ENCODE data around the gene YTHDF2. TPM values are rescaled to one million over a fixed set of nuclear protein-coding genes. Genes with fewer than 3 reads are reported as not detected.
"Not testable (repeated sequence)": the region's sequence is repeated elsewhere in the genome, so short reads cannot be mapped to it uniquely, and the experiment has no call there.

The YTHDF2 gene
- 100 to 1,000 TPM in 1 of 4 donors, 10 to 100 TPM in 3; 80.8 to 101 (median 95.9) TPM for polyA plus RNA-seq (ENCODE audit: insufficient read length in 4 of 4)

DNA sequence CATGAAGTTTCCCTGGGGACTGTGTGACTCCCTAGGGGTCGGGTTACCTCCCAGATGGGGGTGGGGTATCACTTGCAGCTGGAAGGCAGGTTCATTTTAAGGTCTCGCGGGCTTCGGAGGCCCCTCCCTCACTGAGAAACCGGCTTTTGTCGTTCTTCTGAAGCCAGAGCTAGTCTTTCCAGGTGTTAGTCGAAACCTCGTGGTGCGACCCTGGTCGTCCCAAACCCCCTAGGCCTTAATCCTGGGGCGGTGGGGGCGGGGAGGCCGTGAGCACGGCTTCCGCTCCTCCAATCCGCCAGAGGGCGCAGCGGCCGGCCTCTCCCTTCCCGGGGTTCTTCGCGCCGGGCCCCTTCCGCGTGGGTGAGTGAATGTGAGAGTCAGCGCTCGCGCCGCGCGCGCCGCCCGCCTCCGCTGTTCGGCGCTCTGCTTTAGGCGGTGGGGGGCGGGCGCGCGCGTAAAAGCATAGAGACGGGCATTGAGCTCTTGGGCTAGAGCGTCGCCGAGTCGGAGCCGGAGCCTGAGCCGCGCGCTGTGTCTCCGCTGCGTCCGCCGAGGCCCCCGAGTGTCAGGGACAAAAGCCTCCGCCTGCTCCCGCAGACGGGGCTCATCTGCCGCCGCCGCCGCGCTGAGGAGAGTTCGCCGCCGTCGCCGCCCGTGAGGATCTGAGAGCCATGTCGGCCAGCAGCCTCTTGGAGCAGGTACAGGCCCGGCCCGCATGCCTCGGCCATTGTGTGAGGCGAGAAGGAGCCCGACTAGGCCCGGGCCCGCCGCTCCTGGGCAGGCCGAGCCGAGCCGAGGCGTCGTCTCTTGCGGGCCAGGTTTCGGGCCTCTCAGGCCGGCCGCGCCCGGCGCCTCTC, at the start of gene YTHDF2:
YTHDF2 (plus strand) TSS at position 491 of the 857 bp plus-strand sequence; CDS start at position 672, 181 bp downstream.
- DNase-seq (ENCODE audit: low read depth in 4 of 4, low spot score in 3 of 4) = peak; percentile 92 to 97 (median 95)

DNA sequence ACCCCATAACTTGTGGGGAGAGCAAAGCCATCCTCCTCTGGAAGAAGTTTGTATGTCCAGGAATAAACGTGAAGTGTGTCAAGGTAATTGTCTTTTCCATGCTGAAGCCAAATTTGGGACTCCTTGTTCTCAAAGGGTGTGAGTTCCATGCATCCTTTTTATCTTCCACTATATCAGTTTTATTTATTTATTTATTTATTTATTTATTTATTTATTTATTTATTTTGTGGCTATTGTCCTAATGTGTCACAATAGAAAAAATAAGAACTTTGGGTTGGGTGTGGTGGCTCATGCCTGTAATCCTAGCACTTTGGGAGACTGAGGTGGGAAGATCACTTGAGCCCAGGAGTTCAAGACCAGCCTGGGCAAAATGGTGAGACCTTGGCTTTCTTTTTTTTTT, 45.1 kb upstream of the YTHDF2 start:
- DNase-seq (ENCODE audit: low read depth in 4 of 4, low spot score in 3 of 4) = not testable (repeated sequence)

DNA sequence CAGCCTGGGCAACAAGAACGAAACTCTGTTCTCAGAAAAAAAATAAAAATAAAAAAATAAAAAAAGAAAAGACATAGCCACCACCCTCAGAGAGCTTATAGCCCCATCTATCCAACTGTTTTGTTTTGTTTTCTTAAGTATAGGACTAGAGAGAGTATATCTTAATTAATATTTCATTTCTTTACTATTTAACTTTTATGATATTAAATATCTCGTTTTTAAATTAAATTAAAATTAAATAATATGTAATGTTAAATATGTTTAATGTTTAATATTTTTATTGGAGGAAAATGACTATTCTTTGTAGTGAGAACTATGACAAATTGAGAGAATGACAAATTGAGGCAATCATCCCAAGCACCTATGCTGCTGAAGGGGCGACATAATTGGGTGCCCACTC, 33.1 kb upstream of the YTHDF2 start:
- DNase-seq (ENCODE audit: low read depth in 4 of 4, low spot score in 3 of 4) = no peak

DNA sequence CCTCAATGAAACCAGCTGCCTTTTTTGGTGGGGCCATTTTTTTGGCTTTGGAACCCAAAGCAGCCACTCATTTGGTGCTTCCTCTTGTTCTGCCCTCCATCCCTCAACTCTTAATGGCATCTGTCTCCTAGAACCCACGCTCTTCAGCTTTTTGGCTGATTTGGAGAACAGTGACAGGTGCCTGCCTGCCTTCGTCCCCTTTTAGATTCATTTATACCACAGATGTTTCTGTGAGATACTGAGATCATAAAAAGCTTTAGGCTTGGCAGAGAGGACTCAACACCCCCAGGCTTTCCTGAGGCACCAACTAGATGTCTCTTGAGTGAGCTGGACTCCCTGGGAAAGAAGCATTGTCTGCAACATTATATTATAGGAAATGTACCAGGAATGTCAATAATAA, 20.4 kb upstream of the YTHDF2 start:
- DNase-seq (ENCODE audit: low read depth in 4 of 4, low spot score in 3 of 4) = no peak

DNA sequence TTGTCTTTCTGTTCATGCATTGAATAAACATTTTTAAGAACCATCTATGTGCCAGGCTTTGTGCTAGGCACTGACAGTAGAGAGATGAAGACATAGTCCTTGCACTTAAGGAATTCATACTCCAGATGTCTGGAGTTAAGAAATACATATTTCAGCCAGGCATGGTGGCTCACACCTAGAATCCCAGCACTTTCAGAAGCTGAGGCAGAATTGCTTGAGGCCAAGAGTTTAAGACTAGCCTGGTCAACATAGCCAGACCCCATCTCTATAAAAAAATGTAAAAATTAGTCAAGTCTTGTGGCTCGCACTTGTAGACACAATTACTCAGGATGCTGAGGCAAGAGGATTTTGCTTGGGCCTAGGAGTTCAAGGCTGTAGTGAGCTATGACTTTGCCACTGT, 18.6 kb upstream of the YTHDF2 start:
- no peak for DNase-seq (ENCODE audit: low read depth in 4 of 4, low spot score in 3 of 4)

DNA sequence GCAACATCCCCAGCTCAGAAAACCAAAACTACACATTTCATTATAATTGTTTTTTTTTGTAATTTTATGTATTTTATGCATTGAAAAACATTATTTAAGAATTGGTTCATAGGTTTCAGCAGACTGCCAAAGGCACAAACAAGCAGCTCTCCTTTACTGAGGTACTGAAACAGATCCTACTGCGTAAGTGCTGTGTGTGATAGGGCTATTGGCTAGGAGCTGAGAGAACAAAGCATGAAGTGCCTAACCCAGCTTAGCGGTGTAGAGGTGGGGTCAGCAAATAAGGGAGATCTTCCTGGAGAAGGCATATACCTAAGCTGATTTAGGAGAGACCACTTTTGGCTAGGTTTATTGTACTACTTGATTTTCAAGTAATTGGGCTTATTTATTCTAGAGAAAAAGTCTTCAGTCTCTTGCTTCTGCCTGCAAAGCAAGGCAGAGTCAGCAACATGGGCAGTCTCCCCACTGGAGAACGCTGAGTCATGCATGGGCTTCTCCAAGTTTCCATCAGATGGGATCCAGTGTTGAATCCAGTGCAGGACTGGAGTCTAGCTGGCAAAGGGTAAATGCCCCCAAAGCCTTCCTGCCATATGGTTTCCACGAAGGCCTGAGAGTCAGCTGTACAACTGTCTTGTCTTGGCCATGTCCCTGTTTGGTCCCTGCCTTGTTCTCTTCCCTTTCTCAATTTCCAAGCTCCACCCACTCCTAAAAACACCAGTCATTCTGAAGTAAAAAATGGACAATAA, 18.0 kb upstream of the YTHDF2 start:
- no peak for DNase-seq (ENCODE audit: low read depth in 4 of 4, low spot score in 3 of 4)

DNA sequence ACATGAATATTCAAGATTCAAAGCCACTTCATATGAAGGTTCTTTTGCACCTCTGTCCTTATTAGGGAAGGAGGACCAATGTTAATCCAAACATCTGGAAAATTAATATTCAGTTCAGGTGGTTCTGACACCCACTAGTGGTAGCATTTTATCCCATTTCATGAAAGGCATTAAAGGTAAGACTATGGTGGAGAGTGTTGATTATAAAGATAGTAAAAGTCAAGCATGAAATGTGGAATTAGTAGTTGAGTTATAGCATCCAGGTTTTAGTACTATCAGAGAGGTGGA, 17.5 kb upstream of the YTHDF2 start:
- no peak for DNase-seq (ENCODE audit: low read depth in 4 of 4, low spot score in 3 of 4)

DNA sequence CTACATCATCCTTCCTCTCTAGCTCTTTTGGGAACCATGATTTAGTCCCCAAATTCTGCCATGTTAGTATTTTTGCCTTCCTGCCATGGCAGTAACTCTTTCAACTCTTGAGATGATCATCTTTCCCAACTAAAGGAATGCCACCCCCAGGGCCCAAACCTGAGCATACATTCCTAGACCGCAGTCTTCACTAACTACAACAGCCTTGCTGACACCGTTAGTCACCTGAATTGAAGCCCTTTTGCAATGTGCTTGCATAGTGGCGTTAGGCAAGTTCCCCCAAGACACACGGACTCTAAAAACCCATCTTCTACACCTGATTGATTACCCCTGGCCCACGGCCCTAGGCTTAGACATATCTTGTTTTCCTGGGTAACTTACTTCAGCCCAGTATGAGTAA, 16.4 kb upstream of the YTHDF2 start:
- DNase-seq (ENCODE audit: low read depth in 4 of 4, low spot score in 3 of 4) = no peak

DNA sequence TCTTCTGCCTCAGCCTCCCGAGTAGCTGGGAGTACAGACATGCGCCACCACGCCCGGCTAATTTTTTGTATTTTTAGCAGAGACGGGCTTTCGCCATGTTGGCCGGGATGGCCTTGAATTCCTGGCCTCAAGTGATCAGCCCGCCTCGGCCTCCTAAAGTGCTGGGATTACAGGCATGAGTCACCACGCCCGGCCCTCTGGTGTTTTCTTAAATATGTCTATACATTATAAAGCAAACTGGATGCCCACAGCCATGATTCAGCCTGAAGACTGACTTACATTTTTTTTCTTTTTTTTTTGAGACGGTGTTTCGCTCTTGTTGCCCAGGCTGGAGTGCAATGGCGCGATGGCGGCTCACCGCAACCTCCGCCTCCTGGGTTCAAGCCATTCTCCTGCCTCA, 14.8 kb upstream of the YTHDF2 start:
- DNase-seq (ENCODE audit: low read depth in 4 of 4, low spot score in 3 of 4) = not testable (repeated sequence)

DNA sequence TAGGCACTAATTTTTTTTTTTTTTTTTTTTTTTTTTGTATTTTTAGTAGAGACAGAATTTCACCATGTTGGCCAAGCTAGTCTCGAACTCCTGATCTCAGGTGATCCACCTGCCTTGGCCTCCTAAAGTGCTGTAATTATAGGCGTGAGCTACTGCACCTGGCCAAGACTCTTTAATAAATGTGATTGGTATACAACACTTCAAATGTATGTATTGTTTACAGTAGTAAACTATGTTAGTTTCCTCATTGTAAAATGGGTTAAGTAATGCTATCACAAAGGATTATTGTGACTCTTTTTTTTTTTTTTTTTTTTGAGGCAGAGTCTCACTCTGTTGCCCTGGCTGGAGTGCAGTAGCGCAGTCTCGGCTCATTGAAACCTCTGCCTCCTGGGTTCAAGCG, 11.4 kb upstream of the YTHDF2 start:
- not testable (repeated sequence) for DNase-seq (ENCODE audit: low read depth in 4 of 4, low spot score in 3 of 4)

DNA sequence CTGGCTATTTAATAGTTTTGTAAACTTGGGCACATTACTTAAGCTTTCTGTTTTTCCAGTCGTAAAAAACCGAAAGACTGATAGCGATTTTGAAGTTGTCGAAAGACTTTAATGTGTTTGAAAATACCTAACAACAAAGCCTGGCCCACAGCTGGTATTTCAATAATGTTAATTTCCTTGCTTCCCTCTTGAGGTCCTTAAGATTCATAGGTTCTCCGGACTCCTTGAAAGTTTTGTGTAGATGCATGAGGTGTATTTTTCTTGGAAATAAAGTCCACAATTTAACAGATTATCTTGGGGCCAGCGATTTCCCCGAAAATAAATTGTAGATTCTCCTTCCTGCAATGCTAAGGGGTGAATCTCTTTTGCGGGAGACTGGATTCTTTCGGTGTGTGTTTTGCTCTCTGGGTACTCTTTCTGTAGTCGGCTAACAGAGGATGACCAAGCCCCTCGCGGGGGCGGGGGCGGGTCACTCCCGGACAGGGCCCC, 735 bp upstream of the YTHDF2 start:
- DNase-seq (ENCODE audit: low read depth in 4 of 4, low spot score in 3 of 4) = peak in 1 of 4 donors; percentile 40

DNA sequence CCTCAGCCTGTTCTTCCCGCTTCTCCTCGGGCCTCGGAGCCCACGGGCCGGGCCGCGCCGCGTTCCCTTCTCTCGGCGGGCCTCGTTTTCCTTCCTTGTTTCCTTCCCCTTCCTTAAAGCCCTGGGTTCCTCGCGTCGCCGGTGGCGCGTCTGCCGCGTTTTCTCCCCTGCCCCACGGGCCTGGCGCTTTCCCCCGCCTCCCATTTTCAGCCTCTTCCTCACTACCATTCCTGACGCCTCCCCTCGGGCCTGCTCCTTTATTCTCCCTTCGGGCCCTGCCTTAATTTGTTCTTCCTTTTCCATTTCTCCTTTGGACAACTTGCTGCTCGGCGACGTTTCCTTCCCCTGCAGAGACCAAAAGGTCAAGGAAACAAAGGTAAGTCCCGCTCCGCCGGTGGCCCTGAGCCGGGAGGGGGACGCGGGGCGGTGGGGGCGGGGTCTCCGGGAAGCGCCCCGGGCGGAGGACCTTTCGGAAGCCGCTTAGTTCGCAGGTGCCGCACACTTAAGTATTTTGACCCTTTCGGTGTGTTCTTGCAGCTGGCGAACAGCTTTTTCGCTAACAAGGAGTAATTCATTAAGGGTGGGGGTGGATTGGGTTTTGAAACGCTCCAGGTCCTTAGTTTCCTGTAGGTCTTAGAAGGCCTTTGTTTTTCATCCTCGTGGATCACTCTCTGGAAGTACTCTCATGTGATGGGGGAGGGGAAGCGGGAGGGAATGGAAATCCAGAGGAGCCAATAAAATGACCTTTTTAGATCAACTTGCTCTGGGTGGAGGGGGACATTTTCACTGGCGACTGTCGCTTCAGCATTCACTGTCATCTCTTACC, 780 bp downstream of the YTHDF2 start:
- peak; percentile 41 to 55 (median 50) for DNase-seq (ENCODE audit: low read depth in 4 of 4, low spot score in 3 of 4)

DNA sequence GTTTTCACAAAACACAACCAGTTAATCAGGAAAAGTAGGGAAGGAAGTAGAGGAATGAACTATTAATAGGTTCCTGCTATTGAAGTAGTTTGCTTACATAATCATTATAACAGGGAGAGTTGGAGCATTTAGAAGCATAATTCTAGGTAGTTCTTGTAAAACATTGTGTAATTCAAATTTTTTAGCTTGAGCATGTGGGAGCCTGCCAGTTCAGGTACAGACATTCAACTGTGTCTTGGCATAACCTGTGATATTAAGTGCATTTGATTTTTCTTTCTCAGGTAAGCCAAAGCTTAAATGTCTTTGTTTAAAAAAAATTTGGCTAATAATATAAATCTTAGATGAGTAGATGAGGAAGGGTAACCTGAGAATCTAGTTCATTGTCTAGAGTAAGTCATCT, 3.4 kb downstream of the YTHDF2 start:
- DNase-seq (ENCODE audit: low read depth in 4 of 4, low spot score in 3 of 4) = no peak

DNA sequence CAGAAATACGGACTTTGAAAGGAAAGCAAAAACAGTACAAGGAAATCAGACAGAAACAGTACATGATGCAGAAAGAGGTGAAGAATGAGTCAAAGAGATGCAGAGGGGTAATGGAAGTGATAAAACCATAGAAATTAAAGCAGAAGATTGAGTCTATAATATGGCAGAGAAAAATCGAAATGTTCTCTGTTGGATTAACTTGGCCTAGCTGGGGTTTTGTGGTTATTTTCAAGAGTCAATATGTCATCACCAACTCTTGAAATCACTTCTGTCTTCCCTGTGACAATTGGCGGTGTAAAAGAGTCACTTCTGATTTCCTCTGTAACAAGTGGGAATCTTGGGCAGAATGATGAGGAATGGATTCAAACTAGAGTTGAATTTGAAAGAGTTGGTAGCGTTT, 7.4 kb downstream of the YTHDF2 start:
- no peak for DNase-seq (ENCODE audit: low read depth in 4 of 4, low spot score in 3 of 4)

DNA sequence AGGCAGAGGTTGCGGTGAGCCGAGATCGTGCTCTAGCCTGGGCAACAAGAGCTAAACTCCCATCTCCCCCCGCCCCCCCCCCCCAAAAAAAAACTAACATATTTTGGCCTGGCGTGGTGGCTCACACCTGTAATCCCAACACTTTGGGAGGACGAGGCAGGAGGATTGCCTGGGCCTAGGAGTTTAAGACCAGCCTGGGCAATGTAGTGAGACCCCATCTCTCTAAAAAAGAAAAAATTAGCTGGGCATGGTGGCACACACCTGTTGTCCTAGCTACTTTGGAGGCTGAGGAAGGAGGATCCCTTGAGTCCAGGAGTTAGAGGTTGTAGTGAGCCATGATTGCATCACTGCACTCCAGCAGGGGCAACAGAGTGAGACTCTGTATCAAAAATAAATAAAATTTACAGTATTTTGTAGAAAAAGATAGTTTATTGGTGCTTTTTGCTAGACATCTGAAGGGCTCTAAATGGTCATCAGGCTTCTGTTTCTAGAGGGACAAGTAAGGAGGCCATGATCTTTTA, 9.0 kb downstream of the YTHDF2 start:
- no peak for DNase-seq (ENCODE audit: low read depth in 4 of 4, low spot score in 3 of 4)

DNA sequence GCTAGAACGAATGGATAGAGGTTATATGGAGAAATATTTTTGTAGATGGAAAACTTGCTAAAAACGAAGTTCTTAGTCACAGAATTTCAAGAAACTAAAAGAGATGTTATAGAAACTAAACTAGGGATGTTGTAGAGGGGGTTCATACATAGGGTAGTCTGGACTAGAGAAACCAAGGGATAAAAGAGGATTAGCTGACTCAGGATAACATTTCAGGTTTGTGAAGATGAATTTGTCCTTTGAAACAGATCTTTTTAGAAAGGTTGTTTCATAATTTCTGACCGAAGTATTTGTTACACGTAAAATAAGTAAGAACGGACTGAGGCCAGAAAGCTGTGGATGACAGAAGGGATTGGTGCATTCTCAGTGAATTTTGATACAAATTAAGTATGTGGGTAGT, 13.6 kb downstream of the YTHDF2 start:
- no peak for DNase-seq (ENCODE audit: low read depth in 4 of 4, low spot score in 3 of 4)

DNA sequence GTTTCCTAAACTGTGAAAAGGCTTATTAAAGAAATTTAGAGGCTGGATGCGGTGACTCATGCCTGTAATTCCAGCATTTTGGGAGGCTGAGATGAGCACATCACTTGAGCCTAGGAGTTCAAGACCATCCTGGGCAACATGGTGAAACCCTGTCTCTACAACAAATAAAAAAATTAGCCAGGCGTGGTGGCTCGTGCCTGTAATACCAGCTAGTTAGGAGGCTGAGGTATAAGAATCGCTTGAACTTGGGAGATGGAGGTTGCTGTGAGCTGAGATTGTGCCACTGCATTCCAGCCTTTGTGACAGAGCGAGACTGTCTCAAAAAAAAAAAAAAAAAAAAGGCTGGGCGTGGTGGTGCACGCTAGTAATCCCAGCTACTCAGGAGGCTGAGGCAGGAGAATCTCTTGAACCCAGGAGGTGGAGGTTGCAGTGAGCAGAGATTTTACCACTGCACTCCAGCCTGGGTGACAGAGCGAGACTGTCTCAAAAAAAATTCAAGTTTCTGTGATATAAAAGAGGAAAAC, 14.1 kb downstream of the YTHDF2 start:
- not testable (repeated sequence) for DNase-seq (ENCODE audit: low read depth in 4 of 4, low spot score in 3 of 4)

DNA sequence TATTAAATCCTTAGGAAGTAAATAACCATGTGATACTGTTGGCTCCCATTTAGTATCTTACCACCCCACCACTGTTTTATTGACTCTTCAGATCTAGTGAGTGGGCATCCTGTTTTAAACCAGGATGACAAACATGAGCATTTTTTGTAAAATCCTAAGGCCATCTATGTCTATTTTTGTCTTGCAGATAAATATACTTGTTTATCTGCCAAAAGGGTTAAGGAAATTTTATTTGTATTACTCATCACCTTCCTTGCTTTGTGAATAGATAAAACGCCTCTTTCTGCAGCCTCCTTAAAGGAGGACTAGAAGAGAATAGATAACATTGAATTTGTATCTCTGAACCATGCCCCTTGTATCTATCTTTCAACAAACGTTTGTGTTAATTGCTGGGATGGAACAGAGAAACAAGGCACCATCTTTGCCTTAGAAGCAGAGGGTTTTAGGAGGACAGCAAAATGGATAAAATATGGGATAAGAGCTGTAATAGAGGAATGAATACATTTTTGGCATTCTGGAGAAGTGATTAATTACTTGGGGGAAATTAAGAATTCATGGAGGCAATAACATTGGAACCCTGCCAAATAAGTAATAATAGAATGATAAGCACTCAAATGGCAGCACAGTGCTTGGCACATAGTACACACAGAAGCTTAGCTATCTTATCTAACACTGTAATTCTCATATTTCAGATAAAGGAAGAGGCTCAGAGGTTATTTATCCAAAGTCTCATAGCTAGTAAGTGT, 14.7 kb downstream of the YTHDF2 start:
- DNase-seq (ENCODE audit: low read depth in 4 of 4, low spot score in 3 of 4) = no peak

DNA sequence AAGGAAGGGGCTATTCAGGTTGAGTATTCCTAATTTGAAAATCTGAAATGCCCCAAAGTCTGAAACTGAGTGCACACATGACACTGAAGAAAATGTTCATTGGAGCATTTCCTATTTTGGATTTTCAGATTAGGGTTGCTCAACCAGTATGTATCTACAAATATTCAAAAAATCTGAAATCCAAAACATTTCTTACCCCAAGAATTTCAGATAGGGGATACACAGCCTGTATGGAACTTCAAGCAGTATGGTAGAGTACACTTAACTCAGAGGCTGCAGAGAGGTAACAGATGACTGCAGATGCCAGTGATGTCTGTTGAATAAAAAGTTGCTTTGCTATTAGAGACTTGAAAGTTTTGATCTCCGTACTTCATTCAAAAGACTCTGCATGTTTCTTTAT, 19.0 kb downstream of the YTHDF2 start:
- DNase-seq (ENCODE audit: low read depth in 4 of 4, low spot score in 3 of 4) = no peak

DNA sequence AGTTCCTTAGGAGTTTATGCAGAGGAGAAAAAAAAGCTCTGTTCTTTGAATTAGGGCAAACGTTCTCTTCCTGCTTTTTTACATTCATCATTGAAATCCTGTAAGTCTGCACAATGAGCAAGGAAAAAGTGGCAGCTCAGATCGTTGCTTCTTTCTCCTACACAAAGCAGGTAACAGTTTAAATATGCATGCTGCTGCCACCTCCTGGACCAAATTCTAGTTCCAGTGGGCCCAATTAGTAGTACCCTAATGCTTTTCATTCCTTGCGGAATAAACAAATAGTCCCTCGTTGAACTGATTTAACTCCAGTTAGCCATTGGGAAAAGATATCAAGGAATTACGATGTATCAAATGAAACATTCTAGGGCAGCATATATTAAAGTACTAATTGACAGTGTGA, 20.1 kb downstream of the YTHDF2 start:
- DNase-seq (ENCODE audit: low read depth in 4 of 4, low spot score in 3 of 4) = no peak

Data from right renal pelvis (tissue), 4 donors.